Nephron (organoid): ENCODE results near the gene CDCA4.

Source experiments
- H3K27ac Mint-ChIP-seq, 3 experiments: 2 replicates each; pipeline ENCODE4 v1.8.0; 2020; ENCODE audit warnings: mixed read lengths in 3 of 3, mild to moderate bottlenecking in 2 of 3, moderate library complexity in 1 of 3
- H3K27me3 Mint-ChIP-seq: 2 replicates; pipeline ENCODE4 v1.8.0; 2021; ENCODE audit warnings: low read depth, mild to moderate bottlenecking, moderate library complexity, mixed read lengths
- H3K36me3 Mint-ChIP-seq: 2 replicates; pipeline ENCODE4 v1.8.0; 2020; ENCODE audit warnings: low read depth, mixed read lengths
- H3K4me1 Mint-ChIP-seq: 2 replicates; pipeline ENCODE4 v1.8.0; 2020; ENCODE audit warnings: mixed read lengths
- H3K4me3 Mint-ChIP-seq, 3 experiments: 2 replicates each; pipeline ENCODE4 v1.8.0; 2020; ENCODE audit warnings: mild to moderate bottlenecking in 3 of 3, mixed read lengths in 3 of 3, moderate library complexity in 2 of 3
- H3K9me3 Mint-ChIP-seq: 2 replicates; pipeline ENCODE4 v1.8.0; 2020; ENCODE audit warnings: mixed read lengths
- TF ChIP-seq, protein P1 (sequence below), 3 experiments: fragments of 200-600 bp; sonication (generic); IDR thresholded peaks; one replicate each; pipeline ENCODE4 v1.5.0; 2021; ENCODE audit warnings: antibody characterized with exemption in 3 of 3; ENCODE audit not compliant: unreplicated experiment in 3 of 3

Gene CDCA4

DNA sequence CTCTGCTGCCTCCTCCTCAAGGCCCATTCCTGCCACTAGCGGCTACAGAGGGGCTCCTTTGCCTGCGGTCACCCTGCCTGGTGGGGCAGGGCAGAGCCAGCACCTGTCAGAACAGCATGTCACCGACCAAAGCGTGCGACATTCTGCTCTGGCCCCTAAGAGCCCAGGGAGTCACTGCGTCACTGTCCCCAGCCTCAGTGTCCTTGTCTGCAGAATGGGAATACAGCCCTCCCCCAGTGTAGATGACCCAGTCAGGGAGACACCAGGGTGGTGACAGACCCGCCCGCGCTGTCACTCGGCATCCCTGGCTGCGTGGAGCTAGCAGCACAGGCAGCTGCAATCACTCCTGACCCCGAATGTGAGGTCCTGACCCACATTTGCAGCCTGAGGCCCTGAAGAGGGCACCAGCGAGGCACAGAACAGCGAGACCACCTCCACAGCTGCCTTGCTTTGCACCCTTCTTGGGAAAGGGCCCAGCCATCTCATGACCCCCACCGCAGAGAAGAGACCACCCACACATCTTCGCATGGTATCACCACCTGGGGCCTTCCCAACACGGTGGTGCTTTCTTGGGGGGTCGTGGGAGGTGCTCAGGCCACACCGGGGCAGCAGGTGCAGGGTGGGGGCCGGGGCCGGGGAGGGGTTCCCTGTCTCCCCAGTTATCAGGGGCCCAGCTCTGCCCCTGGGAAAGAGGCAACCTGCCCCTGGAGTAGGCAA lies 45.2 kb downstream of the CDCA4 start:
- H3K4me1 Mint-ChIP-seq = peaks cover 30% of the 10 kb centered on the region

DNA sequence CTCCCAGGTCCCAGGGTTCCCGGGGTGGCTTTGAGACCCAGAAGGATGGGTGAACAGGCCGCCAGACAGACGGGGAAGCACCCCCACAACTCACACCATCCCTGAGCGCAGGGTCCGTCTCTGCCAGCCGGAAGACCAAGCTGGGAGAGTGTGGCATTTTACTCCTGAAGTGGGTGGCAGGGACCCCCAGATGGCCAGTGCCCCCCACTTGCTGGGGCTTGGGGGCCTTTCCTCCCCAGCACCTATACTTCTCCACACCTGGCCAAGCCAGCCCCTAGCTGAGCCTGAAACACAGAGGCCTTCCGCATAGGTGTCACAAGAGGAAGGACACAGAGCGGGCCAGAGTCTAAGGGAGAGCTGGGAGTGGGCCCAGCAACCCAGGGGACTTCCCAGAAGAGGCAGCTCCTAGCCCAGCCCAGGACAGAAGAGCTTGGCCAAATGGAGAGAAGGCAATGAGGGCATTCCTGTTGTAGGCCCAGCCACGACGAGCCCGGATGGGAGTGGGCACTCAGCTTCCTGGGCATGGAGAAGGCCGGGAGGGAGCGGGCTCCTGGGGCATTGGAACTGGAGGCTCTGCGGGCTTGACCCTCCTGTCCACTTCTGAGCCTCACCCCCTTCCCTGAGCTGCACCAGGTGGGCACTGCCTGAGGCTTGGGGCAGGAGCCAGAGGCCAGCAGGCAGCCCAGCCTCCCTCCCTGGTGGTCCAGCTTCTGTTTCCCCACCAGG lies 46.1 kb downstream of the CDCA4 start:
- TF ChIP-seq, protein P1, sequence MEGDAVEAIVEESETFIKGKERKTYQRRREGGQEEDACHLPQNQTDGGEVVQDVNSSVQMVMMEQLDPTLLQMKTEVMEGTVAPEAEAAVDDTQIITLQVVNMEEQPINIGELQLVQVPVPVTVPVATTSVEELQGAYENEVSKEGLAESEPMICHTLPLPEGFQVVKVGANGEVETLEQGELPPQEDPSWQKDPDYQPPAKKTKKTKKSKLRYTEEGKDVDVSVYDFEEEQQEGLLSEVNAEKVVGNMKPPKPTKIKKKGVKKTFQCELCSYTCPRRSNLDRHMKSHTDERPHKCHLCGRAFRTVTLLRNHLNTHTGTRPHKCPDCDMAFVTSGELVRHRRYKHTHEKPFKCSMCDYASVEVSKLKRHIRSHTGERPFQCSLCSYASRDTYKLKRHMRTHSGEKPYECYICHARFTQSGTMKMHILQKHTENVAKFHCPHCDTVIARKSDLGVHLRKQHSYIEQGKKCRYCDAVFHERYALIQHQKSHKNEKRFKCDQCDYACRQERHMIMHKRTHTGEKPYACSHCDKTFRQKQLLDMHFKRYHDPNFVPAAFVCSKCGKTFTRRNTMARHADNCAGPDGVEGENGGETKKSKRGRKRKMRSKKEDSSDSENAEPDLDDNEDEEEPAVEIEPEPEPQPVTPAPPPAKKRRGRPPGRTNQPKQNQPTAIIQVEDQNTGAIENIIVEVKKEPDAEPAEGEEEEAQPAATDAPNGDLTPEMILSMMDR (IDR thresholded peaks at IDR 0.05; ENCODE audit: unreplicated experiment in 3 of 3) = no peak
- Mint-ChIP-seq H3K9me3 (no peaks in the 10 kb centered on the region), H3K36me3 (no peaks in the 10 kb centered on the region), H3K4me3 (peak overlapping the region in 1 of 3 experiments; percentile 47), H3K27me3 (peaks cover 37% of the 10 kb centered on the region), H3K4me1 (peaks cover 27% of the 10 kb centered on the region), H3K27ac (peak overlapping the region in 1 of 3 experiments; percentile 59)

More for the DNA sequence above, 45.2 kb downstream of the CDCA4 start:
- TF ChIP-seq, protein P1 (IDR thresholded peaks at IDR 0.05; ENCODE audit: unreplicated experiment in 3 of 3) = no peak
- H3K4me3 Mint-ChIP-seq = peak overlapping the region; percentile 75 to 80 (median 79)
- H3K27me3 Mint-ChIP-seq = peaks cover 39% of the 10 kb centered on the region
- H3K27ac Mint-ChIP-seq = peak overlapping the region in 1 of 3 experiments; percentile 79
- H3K9me3 Mint-ChIP-seq = no peaks in the 10 kb centered on the region
- H3K36me3 Mint-ChIP-seq = no peaks in the 10 kb centered on the region

DNA sequence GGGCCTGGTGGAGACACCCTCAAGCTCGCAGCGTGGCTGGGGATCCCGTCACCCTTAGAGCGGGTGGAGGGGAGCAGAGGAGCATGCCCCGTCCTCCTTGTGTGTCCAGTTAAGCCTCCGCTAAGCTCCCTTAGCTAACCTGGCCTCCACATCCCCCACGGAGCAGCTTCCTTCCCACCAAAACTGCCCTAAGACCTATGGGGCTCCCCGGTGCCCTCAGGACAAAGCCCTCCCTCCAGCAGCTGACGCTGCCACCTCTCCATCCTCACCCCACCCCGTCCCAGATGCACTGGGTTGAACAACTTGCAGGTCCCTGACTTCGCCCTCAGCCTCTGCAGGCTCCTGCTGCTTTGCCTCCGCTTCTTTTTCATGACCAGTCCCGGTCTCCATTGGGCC lies 46.7 kb downstream of the CDCA4 start:
- TF ChIP-seq, protein P1 (IDR thresholded peaks at IDR 0.05; ENCODE audit: unreplicated experiment in 3 of 3) = no peak
- Mint-ChIP-seq H3K4me3 (peak overlapping the region in 2 of 3 experiments; percentile 32 to 42), H3K36me3 (no peaks in the 10 kb centered on the region), H3K4me1 (peaks cover 25% of the 10 kb centered on the region), H3K27me3 (peaks cover 36% of the 10 kb centered on the region), H3K27ac (peak overlapping the region in 2 of 3 experiments; percentile 57 to 59), H3K9me3 (no peaks in the 10 kb centered on the region)

DNA sequence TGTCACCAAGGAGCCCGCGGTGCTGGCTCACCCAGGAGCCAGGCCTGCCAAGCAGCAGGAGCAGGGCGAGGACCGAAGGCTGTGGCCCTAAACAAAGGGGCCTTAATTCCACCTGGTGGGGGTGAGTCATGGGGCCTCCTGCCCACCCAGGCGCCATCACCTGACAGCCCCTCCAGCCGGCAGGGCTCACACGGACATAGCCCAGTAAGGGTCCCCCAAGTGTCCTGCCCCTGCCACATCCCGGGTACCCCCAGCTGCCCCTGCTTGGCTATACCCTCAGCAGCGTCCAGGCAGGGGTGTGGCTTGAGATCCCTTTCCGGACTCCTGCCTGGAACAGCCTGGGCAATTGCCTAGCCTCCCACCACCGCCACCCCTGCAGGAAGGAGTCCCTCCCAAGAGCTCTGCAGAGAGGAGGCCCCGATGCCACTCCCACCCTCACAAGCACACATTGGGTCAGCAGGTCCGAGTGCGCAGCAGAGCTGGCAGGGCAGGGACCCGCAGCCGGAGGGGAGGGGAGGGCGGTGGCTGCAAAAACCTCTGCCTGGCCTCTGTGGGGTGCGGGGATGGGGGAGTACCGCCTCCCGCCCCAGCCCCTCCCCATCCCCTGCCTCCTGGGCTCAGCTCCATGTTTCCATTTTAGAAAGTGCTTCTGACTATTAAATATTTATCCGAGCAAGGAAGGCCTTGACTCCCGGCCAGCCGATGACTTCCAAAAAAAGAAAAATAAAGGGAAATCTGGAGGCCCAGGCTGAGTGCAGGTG lies 47.3 kb downstream of the CDCA4 start:
- H3K27me3 Mint-ChIP-seq = peaks cover 30% of the 10 kb centered on the region
- H3K27ac Mint-ChIP-seq = peak overlapping the region in 2 of 3 experiments; percentile 57 to 59
- peaks cover 25% of the 10 kb centered on the region for H3K4me1 Mint-ChIP-seq
- H3K36me3 Mint-ChIP-seq = no peaks in the 10 kb centered on the region
- H3K4me3 Mint-ChIP-seq = peak overlapping the region in 2 of 3 experiments; percentile 32 to 42
- H3K9me3 Mint-ChIP-seq = no peaks in the 10 kb centered on the region
- TF ChIP-seq, protein P1 (IDR thresholded peaks at IDR 0.05; ENCODE audit: unreplicated experiment in 3 of 3) = no peak

DNA sequence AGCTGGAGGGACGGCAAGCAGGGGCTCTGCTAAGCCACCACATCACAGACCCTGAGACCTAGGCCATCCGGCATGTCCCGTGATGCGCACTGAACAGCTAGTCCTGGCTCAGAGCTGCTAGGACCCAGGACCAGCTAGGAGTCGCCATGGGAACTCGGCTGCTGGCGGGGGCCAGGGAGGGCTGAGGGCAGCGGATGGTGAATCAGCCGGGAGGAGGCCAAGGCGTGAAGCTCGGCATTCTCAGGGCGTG lies 47.8 kb downstream of the CDCA4 start:
- H3K27ac Mint-ChIP-seq = no peak overlapping the region
- no peak overlapping the region for H3K4me3 Mint-ChIP-seq
- H3K27me3 Mint-ChIP-seq = peaks cover 28% of the 10 kb centered on the region
- H3K9me3 Mint-ChIP-seq = no peaks in the 10 kb centered on the region
- TF ChIP-seq, protein P1 (IDR thresholded peaks at IDR 0.05; ENCODE audit: unreplicated experiment in 3 of 3) = no peak
- peaks cover 25% of the 10 kb centered on the region for H3K4me1 Mint-ChIP-seq
- H3K36me3 Mint-ChIP-seq = no peaks in the 10 kb centered on the region
